Keratinocyte (primary cell): ENCODE measurements around the gene ZNF768.

Experiments used
- EZH2 ChIP-seq: IDR thresholded peaks from one replicate; pipeline ENCODE4 v1.6.1; 2012; ENCODE audit warnings: inconsistent platforms, mild to moderate bottlenecking, low read length, moderate library complexity
- TF ChIP-seq, protein P1 (sequence below), 3 experiments: IDR thresholded peaks in 1 of 3; conservative IDR thresholded peaks in 1 of 3; optimal IDR thresholded peaks in 1 of 3; 2 replicates in 2 of 3; 3 replicates in 1 of 3; pipeline versions ENCODE3 to v1.5.1; 2011; ENCODE audit warnings: low read length in 3 of 3, mild to moderate bottlenecking in 3 of 3, moderate library complexity in 2 of 3, control low read depth in 1 of 3, inconsistent platforms in 1 of 3; ENCODE audit not compliant: insufficient read depth in 2 of 3; ENCODE audit errors: extremely low read depth in 1 of 3

DNA sequence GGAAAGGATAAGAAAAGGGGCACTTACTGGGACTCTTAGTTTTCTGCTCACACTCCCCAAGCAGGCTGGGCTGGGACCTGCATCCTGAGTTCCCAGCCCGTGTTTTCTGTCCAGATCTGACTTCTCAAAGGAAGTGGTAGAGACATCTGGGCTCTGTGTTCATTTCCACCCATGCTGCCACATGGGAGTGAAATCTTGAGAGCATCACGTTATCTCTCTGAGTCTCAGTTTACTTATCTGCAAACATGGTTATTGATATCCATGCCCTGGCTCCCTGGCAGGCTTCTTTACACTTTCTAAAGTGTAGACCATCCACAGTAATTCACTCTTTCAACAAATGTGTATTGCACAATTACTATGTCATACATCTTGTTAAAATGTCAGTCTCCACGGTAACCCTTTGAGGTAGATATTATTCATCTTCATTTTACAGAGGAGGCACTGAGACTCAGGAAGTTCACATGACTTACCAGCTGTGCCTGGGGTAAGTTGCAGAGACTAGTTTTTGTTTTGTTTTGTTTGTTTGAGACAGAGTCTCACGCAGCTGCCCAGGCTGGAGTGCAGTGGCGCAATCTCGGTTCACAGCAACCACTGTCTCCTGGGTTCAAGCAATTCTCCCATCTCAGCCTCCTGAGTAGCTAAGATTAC is 41.7 kb upstream of the ZNF768 start:
- TF ChIP-seq, protein P1, sequence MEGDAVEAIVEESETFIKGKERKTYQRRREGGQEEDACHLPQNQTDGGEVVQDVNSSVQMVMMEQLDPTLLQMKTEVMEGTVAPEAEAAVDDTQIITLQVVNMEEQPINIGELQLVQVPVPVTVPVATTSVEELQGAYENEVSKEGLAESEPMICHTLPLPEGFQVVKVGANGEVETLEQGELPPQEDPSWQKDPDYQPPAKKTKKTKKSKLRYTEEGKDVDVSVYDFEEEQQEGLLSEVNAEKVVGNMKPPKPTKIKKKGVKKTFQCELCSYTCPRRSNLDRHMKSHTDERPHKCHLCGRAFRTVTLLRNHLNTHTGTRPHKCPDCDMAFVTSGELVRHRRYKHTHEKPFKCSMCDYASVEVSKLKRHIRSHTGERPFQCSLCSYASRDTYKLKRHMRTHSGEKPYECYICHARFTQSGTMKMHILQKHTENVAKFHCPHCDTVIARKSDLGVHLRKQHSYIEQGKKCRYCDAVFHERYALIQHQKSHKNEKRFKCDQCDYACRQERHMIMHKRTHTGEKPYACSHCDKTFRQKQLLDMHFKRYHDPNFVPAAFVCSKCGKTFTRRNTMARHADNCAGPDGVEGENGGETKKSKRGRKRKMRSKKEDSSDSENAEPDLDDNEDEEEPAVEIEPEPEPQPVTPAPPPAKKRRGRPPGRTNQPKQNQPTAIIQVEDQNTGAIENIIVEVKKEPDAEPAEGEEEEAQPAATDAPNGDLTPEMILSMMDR (optimal IDR thresholded peaks at IDR 0.05 in 1 of 3, IDR thresholded peaks at IDR 0.05 in 1 of 3, conservative IDR thresholded peaks at IDR 0.05 in 1 of 3; ENCODE audit: extremely low read depth in 1 of 3, insufficient read depth in 2 of 3, low read length in 3 of 3), result no peak
- no peak for TF ChIP-seq EZH2
